Measurements from ENCODE around the gene GPR78.

DNA sequence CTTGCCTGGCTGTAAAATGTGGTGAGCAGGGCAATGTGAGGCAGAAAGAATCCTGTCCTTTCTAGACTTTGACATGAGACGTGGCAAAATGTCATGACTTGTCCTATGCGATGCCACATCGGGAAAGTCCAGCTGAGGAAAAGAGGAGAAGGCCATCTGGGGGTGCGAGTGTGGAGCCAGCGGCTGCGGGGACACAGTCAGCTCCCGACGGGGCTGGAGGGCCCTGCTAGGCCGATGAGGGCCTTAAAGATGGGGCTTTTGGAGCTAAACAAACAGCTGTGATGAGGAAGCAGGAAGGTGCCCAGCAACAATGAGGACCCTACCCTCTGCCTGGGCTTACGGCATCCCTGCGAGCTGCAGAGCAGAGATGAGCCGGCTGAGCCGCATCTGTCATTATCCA is 20.1 kb downstream of the GPR78 start:
- no peak for TF ChIP-seq CTCF (IDR thresholded peaks at IDR 0.05)
- TF ChIP-seq REST (IDR thresholded peaks at IDR 0.05; ENCODE audit: insufficient read depth in 1 of 2, low read depth in 2 of 2, low read length in 1 of 2), result no peak
- TF ChIP-seq POLR2AphosphoS5 (IDR thresholded peaks at IDR 0.05; ENCODE audit: low read depth, low read length), result no peak
